Left lung (tissue), 10 donors: Measurements from ENCODE around the gene ZNF48. TPM values are rescaled to one million over a fixed set of nuclear protein-coding genes. Genes with fewer than 3 reads are reported as not detected.

ENCODE experiments used
- ATAC-seq: fragments of 200-7000 bp; cut with Tn5 transposase; one replicate; pipeline ENCODE4 v1.9.1; 2020; ENCODE audit warnings: moderate library complexity
- DNase-seq, 4 donors: peaks; one replicate each; pipeline ENCODE4 v3.0.0-alpha.2; 2013 to 2020
- H3K27ac ChIP-seq, 2 donors: fragments of 200-600 bp; sonication (generic) in 1 of 2; one replicate each; pipeline versions ENCODE4 v1.5.0 to v1.8.0; 2020 to 2021
- H3K27me3 ChIP-seq, 2 donors: fragments of 200-600 bp; sonication (generic) in 1 of 2; one replicate each; pipeline versions ENCODE4 v1.5.0 to v1.8.0; 2020 to 2021
- H3K36me3 ChIP-seq, 2 donors: fragments of 200-600 bp; sonication (generic) in 1 of 2; one replicate each; pipeline versions ENCODE4 v1.5.0 to v1.8.0; 2020 to 2021
- H3K4me1 ChIP-seq, 2 donors: fragments of 200-600 bp; one replicate each; pipeline ENCODE4 v1.8.0; 2021
- H3K4me3 ChIP-seq, 2 donors: fragments of 200-600 bp; sonication (generic) in 1 of 2; one replicate each; pipeline versions ENCODE4 v1.5.0 to v1.8.0; 2020 to 2021; ENCODE audit warnings: mild to moderate bottlenecking in 1 of 2
- H3K9me3 ChIP-seq, 2 donors: fragments of 200-600 bp; sonication (generic) in 1 of 2; one replicate each; pipeline versions ENCODE4 v1.5.0 to v1.8.0; 2020 to 2021
- intact Hi-C, 2 donors: fragments of 100-400 bp; cut with DNase I; formaldehyde crosslinking; loops; one replicate each; pipeline versions ENCODE4 v1.11.2 to v1.14.2; 2022
- polyA plus RNA-seq, 6 donors: library from polyadenylated mRNA; unstranded; fragments of 120-200 nt; gene quantifications; one replicate each; pipeline ENCODE4 v1.2.1, GENCODE V29; 2013; ENCODE audit not compliant: insufficient read length in 6 of 6
- total RNA-seq, 2 donors: library from RNA; stranded (reverse); fragmentation: NEBNext Ultra II Directional; extraction: Animal tissue kit (Norgen Biotek cat#: 25700); gene quantifications; one replicate each; pipeline ENCODE4 v1.2.1, GENCODE V29; 2021
- TF ChIP-seq, protein P1 (sequence below), 2 donors: fragments of 200-600 bp; sonication (generic) in 1 of 2; IDR thresholded peaks; one replicate each; pipeline versions ENCODE4 v1.5.0 to v1.8.0; 2021; ENCODE audit warnings: antibody characterized with exemption in 2 of 2
- donor health status: DM: no; HTN: yes; CAD: no.
- donor health status: DM: no; HTN: no; CAD: no.

ZNF48 gene
- total and polyA plus RNA-seq, 8 donors, result 6.8 to 11.7 (median 8.4) TPM

DNA sequence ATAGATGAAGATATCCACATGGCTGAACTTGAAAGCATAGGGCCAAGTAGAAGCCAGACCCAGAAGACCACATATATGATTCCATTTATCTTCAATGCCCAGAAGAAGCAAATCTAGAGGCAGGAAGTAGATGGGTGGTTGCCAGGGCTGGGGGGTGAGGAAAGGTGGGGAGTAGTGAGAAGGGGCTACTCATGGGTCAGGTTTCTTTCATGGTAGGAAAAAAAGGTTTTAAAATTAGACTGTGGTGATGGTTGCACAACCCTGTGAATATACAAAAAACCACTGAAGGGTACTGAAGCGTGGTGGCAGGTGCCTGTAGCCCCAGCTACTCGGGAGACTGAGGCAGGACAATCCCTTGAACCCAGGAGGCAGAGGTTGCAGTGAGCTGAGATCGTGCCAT lies 45.5 kb upstream of the ZNF48 start:
- TF ChIP-seq, protein P1, sequence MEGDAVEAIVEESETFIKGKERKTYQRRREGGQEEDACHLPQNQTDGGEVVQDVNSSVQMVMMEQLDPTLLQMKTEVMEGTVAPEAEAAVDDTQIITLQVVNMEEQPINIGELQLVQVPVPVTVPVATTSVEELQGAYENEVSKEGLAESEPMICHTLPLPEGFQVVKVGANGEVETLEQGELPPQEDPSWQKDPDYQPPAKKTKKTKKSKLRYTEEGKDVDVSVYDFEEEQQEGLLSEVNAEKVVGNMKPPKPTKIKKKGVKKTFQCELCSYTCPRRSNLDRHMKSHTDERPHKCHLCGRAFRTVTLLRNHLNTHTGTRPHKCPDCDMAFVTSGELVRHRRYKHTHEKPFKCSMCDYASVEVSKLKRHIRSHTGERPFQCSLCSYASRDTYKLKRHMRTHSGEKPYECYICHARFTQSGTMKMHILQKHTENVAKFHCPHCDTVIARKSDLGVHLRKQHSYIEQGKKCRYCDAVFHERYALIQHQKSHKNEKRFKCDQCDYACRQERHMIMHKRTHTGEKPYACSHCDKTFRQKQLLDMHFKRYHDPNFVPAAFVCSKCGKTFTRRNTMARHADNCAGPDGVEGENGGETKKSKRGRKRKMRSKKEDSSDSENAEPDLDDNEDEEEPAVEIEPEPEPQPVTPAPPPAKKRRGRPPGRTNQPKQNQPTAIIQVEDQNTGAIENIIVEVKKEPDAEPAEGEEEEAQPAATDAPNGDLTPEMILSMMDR (IDR thresholded peaks at IDR 0.05), result no peak
- Histone ChIP-seq H3K27me3 (no peaks in the 10 kb centered on the region), H3K4me3 (no peak overlapping the region), H3K4me1 (peaks cover 18 to 46% of the 10 kb centered on the region in 2 donors), H3K9me3 (no peaks in the 10 kb centered on the region), H3K27ac (no peak overlapping the region), H3K36me3 (peaks cover 0 to 51% of the 10 kb centered on the region in 2 donors)
- DNase-seq (no peak), ATAC-seq (no peak)
- intact Hi-C loops, result no loop called here

DNA sequence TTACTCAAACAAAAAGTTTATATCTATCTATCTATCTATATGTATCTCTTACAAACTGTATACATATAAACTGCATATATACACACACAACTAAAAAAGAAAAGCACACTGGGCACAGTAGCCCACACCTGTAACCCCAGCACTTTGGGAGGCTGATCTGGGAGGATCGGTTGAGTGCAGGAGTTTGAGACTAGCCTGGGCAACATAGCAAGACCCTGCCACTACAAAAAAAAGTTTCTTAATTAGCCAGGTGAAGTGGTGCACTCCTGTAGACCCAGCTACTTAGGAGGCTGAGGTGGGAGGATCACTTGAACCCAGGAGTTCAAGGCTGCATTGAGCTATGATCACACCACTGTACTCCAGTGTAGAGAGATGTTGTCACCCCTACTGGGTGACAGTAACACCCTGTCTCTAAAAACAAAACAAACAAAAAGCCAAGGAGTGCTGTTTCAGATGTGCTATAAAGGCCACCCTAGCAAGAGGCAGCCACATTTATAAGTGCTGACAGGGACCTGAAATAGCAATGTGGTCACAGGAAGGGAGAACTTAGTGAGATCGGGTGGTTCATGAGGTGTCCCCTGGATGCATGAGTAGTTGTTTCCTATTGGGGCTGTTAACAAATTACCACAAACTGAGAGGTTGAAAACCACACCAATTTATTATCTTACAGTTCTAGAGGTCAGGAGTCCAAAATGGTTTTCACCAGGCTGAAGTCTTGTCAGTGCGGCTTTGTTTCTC lies 44.9 kb upstream of the ZNF48 start:
- Histone ChIP-seq H3K27ac (peak overlapping the region in 1 of 2 donors; percentile 53), H3K36me3 (peaks cover 0 to 51% of the 10 kb centered on the region in 2 donors), H3K4me1 (peaks cover 18 to 46% of the 10 kb centered on the region in 2 donors), H3K9me3 (no peaks in the 10 kb centered on the region), H3K4me3 (no peak overlapping the region), H3K27me3 (no peaks in the 10 kb centered on the region)
- DNase-seq (no peak), ATAC-seq (no peak)
- intact Hi-C loops, result no loop called here
- TF ChIP-seq, protein P1 (IDR thresholded peaks at IDR 0.05), result no peak

DNA sequence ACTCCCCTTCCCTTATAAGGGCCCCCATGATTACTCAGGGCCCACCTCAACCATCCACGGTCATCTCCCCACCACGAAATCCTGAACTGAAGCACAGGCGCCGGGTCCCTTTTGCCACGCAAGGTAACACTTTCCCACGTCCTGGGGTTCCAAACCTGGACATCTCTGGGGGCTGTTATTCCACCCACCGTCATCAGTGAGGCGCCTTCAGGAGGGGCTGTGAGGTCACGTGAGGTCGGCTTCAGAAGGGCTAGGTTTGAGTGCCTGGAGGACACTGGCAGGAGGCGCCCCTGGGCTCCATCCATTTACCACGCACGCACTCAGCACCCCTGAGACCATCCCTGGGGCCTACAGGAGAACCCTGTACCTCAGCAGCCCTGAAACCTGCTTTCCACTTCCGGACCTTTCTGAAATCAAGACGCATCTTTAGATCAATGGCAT lies 44.2 kb upstream of the ZNF48 start:
- Histone ChIP-seq H3K27ac (peak overlapping the region in 1 of 2 donors; percentile 53), H3K4me3 (no peak overlapping the region), H3K4me1 (peaks cover 21 to 50% of the 10 kb centered on the region in 2 donors), H3K9me3 (no peaks in the 10 kb centered on the region), H3K36me3 (peaks cover 0 to 51% of the 10 kb centered on the region in 2 donors), H3K27me3 (no peaks in the 10 kb centered on the region)
- intact Hi-C loops, result no loop called here
- no peak for ATAC-seq
- TF ChIP-seq, protein P1 (IDR thresholded peaks at IDR 0.05), result no peak
- no peak for DNase-seq

DNA sequence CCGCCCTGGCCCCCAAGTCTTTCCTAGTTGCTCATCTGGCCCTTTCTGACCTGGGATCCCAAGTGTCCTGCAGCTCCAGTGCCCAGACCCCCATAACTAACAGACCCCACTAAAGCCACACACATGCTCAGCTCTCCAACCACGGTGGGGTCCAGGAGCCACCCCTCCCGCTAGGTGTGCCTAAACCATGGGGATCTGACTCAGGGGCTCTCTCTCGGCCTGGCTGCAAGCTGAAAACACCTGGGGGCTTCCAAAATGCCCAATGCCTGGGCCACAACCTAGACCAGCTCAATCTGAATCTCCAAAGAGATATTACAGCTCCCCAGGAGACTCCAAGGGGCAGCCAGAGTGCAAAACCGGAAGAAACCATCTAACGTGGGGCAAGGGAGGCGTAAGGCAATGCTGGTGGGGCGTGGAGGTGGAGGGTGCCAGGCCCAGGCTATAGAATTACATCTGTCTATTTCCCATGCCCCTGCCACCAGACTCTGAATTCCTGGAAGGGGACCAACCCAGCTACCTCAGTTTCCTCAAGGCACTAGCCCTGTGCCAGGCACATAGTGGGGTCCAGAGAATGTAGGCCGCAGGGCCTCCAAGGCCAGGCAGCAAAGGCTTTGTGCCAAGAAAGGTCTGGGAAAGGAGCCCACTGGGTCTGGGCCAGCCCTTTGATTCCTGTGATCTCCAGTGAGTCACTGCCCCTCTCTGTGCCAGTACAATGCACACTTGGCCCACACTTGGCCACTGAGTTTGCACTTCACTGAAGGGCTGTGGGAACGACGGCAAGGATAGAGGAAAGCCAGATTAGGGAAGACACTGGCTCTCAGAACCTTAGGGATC lies 43.4 kb upstream of the ZNF48 start:
- peak overlapping the region; percentile 26 to 53 for H3K27ac ChIP-seq
- no peaks in the 10 kb centered on the region for H3K9me3 ChIP-seq
- peak; percentile 28 for ATAC-seq
- peaks cover 0 to 52% of the 10 kb centered on the region in 2 donors for H3K36me3 ChIP-seq
- TF ChIP-seq, protein P1 (IDR thresholded peaks at IDR 0.05), result no peak
- intact Hi-C loops, result no loop called here
- DNase-seq, result peak in 1 of 4 donors; percentile 76
- H3K27me3 ChIP-seq, result no peaks in the 10 kb centered on the region
- H3K4me3 ChIP-seq, result no peak overlapping the region
- peaks cover 22 to 58% of the 10 kb centered on the region in 2 donors for H3K4me1 ChIP-seq
